Sigmoid colon (tissue), 7 donors: Measurements from ENCODE around the gene TJP3. TPM values are rescaled to one million over a fixed set of nuclear protein-coding genes. Genes with fewer than 3 reads are reported as not detected.

Source experiments
- DNase-seq: peaks from one replicate; pipeline ENCODE4 v3.0.0-alpha.2; 2019
- H3K27ac ChIP-seq, 4 donors: fragments of 200-600 bp; sonication (generic); one replicate each; pipeline ENCODE4 v1.5.1; 2016 to 2019; ENCODE audit warnings: mild to moderate bottlenecking in 1 of 4
- H3K27me3 ChIP-seq, 3 donors: fragments of 200-600 bp; sonication (generic); one replicate each; pipeline ENCODE4 v1.5.1; 2019; ENCODE audit warnings: mild to moderate bottlenecking in 1 of 3
- H3K36me3 ChIP-seq, 4 donors: fragments of 200-600 bp; sonication (generic); one replicate each; pipeline ENCODE4 v1.5.1; 2016 to 2019
- H3K4me1 ChIP-seq, 4 donors: fragments of 200-600 bp; sonication (generic); one replicate each; pipeline ENCODE4 v1.5.1; 2017 to 2019
- H3K4me3 ChIP-seq, 4 donors: fragments of 200-600 bp; sonication (generic); one replicate each; pipeline ENCODE4 v1.5.1; 2017 to 2019; ENCODE audit warnings: mild to moderate bottlenecking in 2 of 4, moderate library complexity in 1 of 4
- H3K9me3 ChIP-seq, 4 donors: fragments of 200-600 bp in 3 of 4; sonication (generic) in 3 of 4; one replicate each; pipeline versions ENCODE4 v1.5.1 to v1.6.1; 2013 to 2019
- CTCF ChIP-seq, 4 experiments: fragments of 450-650 bp in 3 of 4; fragments of 200-600 bp in 1 of 4; IDR thresholded peaks; one replicate each; pipeline ENCODE4 v1.5.1; 2016 to 2019; ENCODE audit warnings: antibody characterized with exemption in 4 of 4, mild to moderate bottlenecking in 3 of 4, moderate library complexity in 2 of 4
- EP300 ChIP-seq, 4 donors: sonication (generic); formaldehyde crosslinking; IDR thresholded peaks; one replicate each; pipeline ENCODE4 v1.6.1; 2017; ENCODE audit warnings: antibody characterized with exemption in 4 of 4
- POLR2A ChIP-seq, 2 donors: fragments of 450-650 bp; IDR thresholded peaks; one replicate each; pipeline ENCODE4 v1.6.1; 2016; ENCODE audit warnings: antibody characterized with exemption in 2 of 2, mild to moderate bottlenecking in 2 of 2, moderate library complexity in 2 of 2
- POLR2AphosphoS5 ChIP-seq, 4 donors: sonication (generic); formaldehyde crosslinking; IDR thresholded peaks; one replicate each; pipeline ENCODE4 v1.6.1; 2017; ENCODE audit warnings: antibody characterized with exemption in 4 of 4
- WGBS, 2 donors: extraction: QIAGEN DNeasy Blood & Tissue Kit; methylation state at CpG; one replicate each; pipeline ENCODE4 v1.1.7; 2013; 5-methylcytosine and 5-hydroxymethylcytosine counted together
- intact Hi-C: fragments of 100-400 bp; cut with DNase I; formaldehyde crosslinking; loops from one replicate; pipeline ENCODE4 v1.15.1; 2023
- polyA plus RNA-seq, 3 donors: library from polyadenylated mRNA; stranded (reverse); fragments of 200-250 nt; gene quantifications; one replicate each; pipeline ENCODE4 v1.2.3, GENCODE V29; 2013
- total RNA-seq, 4 donors: library from RNA; depleted of rRNA; stranded (reverse); fragments of >200 nt; gene quantifications; one replicate each; pipeline ENCODE4 v1.1.0, GENCODE V29; 2016
- donor health status: healthy with polysubstance abuse.
- donor health status: Bipolar disorder and iron deficiency.
- donor health status: healthy.

TJP3 gene
- total and polyA plus RNA-seq, 7 donors: 0.33 to 245 (median 80.2) TPM; not detected in 1

- 85 to 88% methylated on average over 25 of the region's 25 CpGs for WGBS, 2 donors
- H3K27me3 ChIP-seq: peaks cover 0 to 10% (median 0%) of the 10 kb centered on the region in 3 donors
- no peak for DNase-seq
- intact Hi-C loops: no loop called here
- H3K27ac ChIP-seq: no peak overlapping the region
- TF ChIP-seq CTCF (IDR thresholded peaks at IDR 0.05) (no peak), POLR2A (IDR thresholded peaks at IDR 0.05) (no peak), POLR2AphosphoS5 (IDR thresholded peaks at IDR 0.05) (no peak), EP300 (IDR thresholded peaks at IDR 0.05) (no peak)
- H3K36me3 ChIP-seq: peaks cover 13 to 43% (median 27%) of the 10 kb centered on the region in 4 donors
- peaks cover 0 to 11% (median 4%) of the 10 kb centered on the region in 4 donors for H3K4me1 ChIP-seq
- H3K9me3 ChIP-seq: no peaks in the 10 kb centered on the region
- H3K4me3 ChIP-seq: no peak overlapping the region
These were observed 60.0 kb downstream of the TJP3 start for GRCh38 chr19:3768015-3768747.

- 96 to 97% methylated on average over 7 of the region's 7 CpGs for WGBS, 2 donors
- peaks cover 13 to 43% (median 27%) of the 10 kb centered on the region in 4 donors for H3K36me3 ChIP-seq
- intact Hi-C loops: no loop called here
- no peak for DNase-seq
- no peaks in the 10 kb centered on the region for H3K9me3 ChIP-seq
- no peak for TF ChIP-seq POLR2AphosphoS5 (IDR thresholded peaks at IDR 0.05)
- TF ChIP-seq POLR2A (IDR thresholded peaks at IDR 0.05): no peak
- TF ChIP-seq EP300 (IDR thresholded peaks at IDR 0.05): no peak
- no peak for TF ChIP-seq CTCF (IDR thresholded peaks at IDR 0.05)
- H3K4me1 ChIP-seq: peaks cover 0 to 6% (median 2%) of the 10 kb centered on the region in 4 donors
- H3K27ac ChIP-seq: no peak overlapping the region
- no peak overlapping the region for H3K4me3 ChIP-seq
- peaks cover 0 to 10% (median 0%) of the 10 kb centered on the region in 3 donors for H3K27me3 ChIP-seq
These were observed 60.5 kb downstream of the TJP3 start for GRCh38 chr19:3768748-3769099.

GRCh38 chr19:3769494-3769893 lies 61.3 kb downstream of the TJP3 start:
- intact Hi-C loops: no loop called here
- DNase-seq: no peak
- 85 to 92% methylated on average over 17 of the region's 17 CpGs for WGBS, 2 donors

GRCh38 chr19:3770136-3770999 lies 62.2 kb downstream of the TJP3 start:
- intact Hi-C loops: no loop called here
- H3K9me3 ChIP-seq: no peaks in the 10 kb centered on the region
- TF ChIP-seq EP300 (IDR thresholded peaks at IDR 0.05) (no peak), CTCF (IDR thresholded peaks at IDR 0.05) (no peak), POLR2AphosphoS5 (IDR thresholded peaks at IDR 0.05) (no peak), POLR2A (IDR thresholded peaks at IDR 0.05) (no peak)
- DNase-seq: no peak
- no peaks in the 10 kb centered on the region for H3K4me1 ChIP-seq
- H3K36me3 ChIP-seq: peaks cover 13 to 39% (median 24%) of the 10 kb centered on the region in 4 donors
- H3K27ac ChIP-seq: no peak overlapping the region
- H3K4me3 ChIP-seq: no peak overlapping the region
- WGBS, 2 donors: 80 to 85% methylated on average over 53 of the region's 53 CpGs
- H3K27me3 ChIP-seq: peaks cover 0 to 10% (median 0%) of the 10 kb centered on the region in 3 donors

More at GRCh38 chr19:3769494-3769893, 61.3 kb downstream of the TJP3 start:
- Histone ChIP-seq H3K36me3 (peaks cover 13 to 43% (median 27%) of the 10 kb centered on the region in 4 donors), H3K4me3 (no peak overlapping the region), H3K27me3 (peaks cover 0 to 10% (median 0%) of the 10 kb centered on the region in 3 donors), H3K27ac (no peak overlapping the region), H3K4me1 (no peaks in the 10 kb centered on the region), H3K9me3 (no peaks in the 10 kb centered on the region)
- TF ChIP-seq CTCF (IDR thresholded peaks at IDR 0.05) (no peak), POLR2AphosphoS5 (IDR thresholded peaks at IDR 0.05) (no peak), POLR2A (IDR thresholded peaks at IDR 0.05) (no peak), EP300 (IDR thresholded peaks at IDR 0.05) (no peak)
